GM12865 (cell line): ENCODE data around the gene GCK.

Source experiments
- DNase-seq: peaks from one replicate; pipeline ENCODE4 v3.0.0; 2010; ENCODE audit warnings: low read depth
- H3K4me3 ChIP-seq: 2 replicates; pipeline ENCODE4 v1.5.1; 2011; ENCODE audit warnings: mild to moderate bottlenecking, low read depth, low read length, control low read depth
- CTCF ChIP-seq: IDR thresholded peaks from 2 replicates; pipeline ENCODE4 v1.5.1; 2011; ENCODE audit warnings: low read length, control low read depth, low read depth, inconsistent platforms; ENCODE audit not compliant: insufficient read depth; ENCODE audit errors: missing control alignments

The GCK gene

DNA sequence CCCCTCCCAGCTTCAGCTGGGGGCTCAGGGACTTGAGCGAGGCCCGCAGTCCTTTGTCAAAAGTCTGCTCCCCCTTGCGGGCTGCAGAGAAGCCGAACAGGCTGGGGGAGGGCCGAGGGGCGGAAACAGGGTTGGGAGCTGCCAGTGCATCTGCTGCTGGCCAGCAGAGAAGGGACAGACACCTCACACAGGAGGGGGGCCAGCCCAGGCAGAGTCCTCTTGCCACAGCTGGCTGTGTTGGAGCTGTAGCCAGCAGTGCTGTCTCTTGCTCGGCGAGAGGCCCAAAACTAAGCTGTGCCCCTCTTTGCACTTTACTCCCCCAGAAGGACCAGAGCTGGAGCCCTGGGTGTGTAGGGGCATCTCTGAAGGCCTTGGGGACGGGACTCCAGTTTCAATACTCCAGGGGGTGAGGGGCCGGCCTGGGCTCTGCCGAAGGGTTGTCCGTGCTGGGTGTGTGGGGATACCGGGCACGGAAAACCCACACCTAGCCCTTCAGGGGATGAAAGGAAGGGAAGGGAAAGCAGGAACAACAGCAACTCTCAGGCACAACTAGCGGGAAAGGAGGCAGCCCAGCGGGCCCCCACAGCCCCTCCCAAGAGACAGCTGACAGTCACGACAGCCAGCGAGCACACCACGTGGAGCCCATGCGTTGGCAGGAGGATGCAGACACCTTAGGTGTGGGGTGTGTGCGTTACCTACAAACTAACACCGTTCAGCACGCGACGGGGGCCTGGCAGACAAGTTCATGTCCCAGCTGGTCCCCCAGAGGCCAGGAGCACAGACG, 29.4 kb upstream of the GCK start:
- no peak for TF ChIP-seq CTCF
- no peak overlapping the region for H3K4me3 ChIP-seq
- DNase-seq, result no peak

DNA sequence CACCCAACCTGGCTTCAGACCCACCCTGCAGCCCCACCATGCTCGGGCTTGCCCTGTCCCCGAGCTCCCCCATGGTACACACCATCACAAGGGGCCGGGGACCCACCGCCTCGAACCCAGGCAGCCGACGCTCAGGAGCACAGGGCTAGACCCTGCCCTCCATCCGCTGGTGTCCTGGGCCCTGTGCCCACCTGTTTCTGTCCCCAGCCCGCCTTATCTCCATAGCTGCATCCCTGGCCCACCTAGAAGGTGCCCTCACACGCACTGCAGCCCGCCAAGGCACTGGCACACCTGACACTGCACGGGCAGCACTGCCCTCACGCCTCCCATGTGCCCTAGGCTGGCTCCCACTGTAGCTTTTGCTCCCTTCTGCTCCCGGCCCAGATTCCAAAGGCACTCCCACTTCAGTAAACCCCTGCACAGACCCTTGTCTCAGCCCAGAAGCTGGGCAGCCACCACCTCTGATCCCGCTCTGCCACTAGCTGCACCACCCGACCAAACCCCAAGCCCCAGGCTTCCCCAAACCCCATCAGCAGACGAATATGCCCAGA, 28.7 kb upstream of the GCK start:
- no peak overlapping the region for H3K4me3 ChIP-seq
- no peak for TF ChIP-seq CTCF
- DNase-seq, result no peak

GRCh38 chr7:44217223-44217714, 28.0 kb upstream of the GCK start:
- H3K4me3 ChIP-seq, result no peak overlapping the region
- TF ChIP-seq CTCF, result no peak
- no peak for DNase-seq

- no peak for DNase-seq
- H3K4me3 ChIP-seq, result no peak overlapping the region
- TF ChIP-seq CTCF, result no peak
Measured at GRCh38 chr7:44216521-44217222, 27.4 kb upstream of the GCK start.

DNA sequence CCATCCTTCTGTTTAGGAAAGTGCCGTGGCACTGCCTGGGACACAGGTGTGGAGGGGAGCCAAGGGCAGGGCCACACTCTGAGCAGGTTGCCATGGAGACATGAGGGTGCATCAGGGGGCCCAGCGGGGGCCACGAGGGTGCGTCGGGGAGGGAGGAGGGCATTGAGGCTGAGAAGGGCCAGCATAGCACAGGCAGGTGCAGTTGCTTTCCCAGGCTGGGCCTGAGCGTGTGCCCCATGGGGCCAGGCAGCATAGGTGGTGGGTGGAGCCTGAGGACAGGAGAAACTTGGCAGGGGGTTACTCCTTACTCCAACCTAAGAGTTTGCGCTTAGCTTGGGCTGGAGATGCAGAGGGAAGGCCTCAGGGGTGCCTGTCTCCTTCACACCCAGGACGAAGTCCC, 26.8 kb upstream of the GCK start:
- DNase-seq, result no peak
- no peak overlapping the region for H3K4me3 ChIP-seq
- no peak for TF ChIP-seq CTCF

- no peak for DNase-seq
- no peak overlapping the region for H3K4me3 ChIP-seq
- TF ChIP-seq CTCF, result no peak
Measured at GRCh38 chr7:44215531-44215930, 26.3 kb upstream of the GCK start.
